T-cell (primary cell): Measurements from ENCODE around the gene PLEKHG1. TPM values are rescaled to one million over a fixed set of nuclear protein-coding genes. Genes with fewer than 3 reads are reported as not detected.

Experiments
- total RNA-seq, 35 experiments: library from RNA in 6 of 35; stranded (reverse) in 6 of 35; fragments of 120-200 nt in 1 of 35; gene quantifications; one replicate each; pipeline versions ENCODE4 v1.2.1 to v1.2.4 and lab custom pipeline; 2013 to 2026

PLEKHG1 gene
- total RNA-seq, 5 donors from 2014 or later (not counting 1 experiment from before 2014, with no cell fraction given): 2.5 to 18.4 (median 5.4) TPM

Other genes starting within 250 kb of the PLEKHG1 start
- not detected for gene IYD, start 230.9 kb upstream of the PLEKHG1 start, total RNA-seq